Neuronal stem cell (in vitro differentiated cells): ENCODE results near the gene MGAT1.

Experiments used
- DNase-seq: peaks from one replicate; pipeline ENCODE4 v3.0.0-alpha.2; 2013; ENCODE audit warnings: low spot score
- H2AFZ ChIP-seq: one replicate; pipeline ENCODE4 v1.6.1; 2013; ENCODE audit warnings: mild to moderate bottlenecking, low read length, inconsistent platforms
- H2AK5ac ChIP-seq: 2 replicates; pipeline ENCODE4 v1.6.1; 2013; ENCODE audit warnings: low read depth, mild to moderate bottlenecking, inconsistent platforms, low read length, moderate library complexity, mixed read lengths
- H2BK120ac ChIP-seq: 2 replicates; pipeline ENCODE4 v1.6.1; 2013; ENCODE audit warnings: low read depth, mild to moderate bottlenecking, inconsistent platforms, low read length, moderate library complexity, mixed read lengths
- H2BK12ac ChIP-seq: one replicate; pipeline ENCODE4 v1.6.1; 2013; ENCODE audit warnings: low read length, inconsistent platforms
- H2BK15ac ChIP-seq: 2 replicates; pipeline ENCODE4 v1.6.1; 2013; ENCODE audit warnings: mild to moderate bottlenecking, low read length, inconsistent platforms, mixed read lengths
- H2BK5ac ChIP-seq: one replicate; pipeline ENCODE4 v1.6.1; 2013; ENCODE audit warnings: inconsistent platforms, mild to moderate bottlenecking, low read length, moderate library complexity
- H3K14ac ChIP-seq: one replicate; pipeline ENCODE4 v1.6.1; 2013; ENCODE audit warnings: low read length, inconsistent platforms
- H3K18ac ChIP-seq: 2 replicates; pipeline ENCODE4 v1.6.1; 2013; ENCODE audit warnings: low read length, inconsistent platforms
- H3K23ac ChIP-seq: 2 replicates; pipeline ENCODE4 v1.6.1; 2013; ENCODE audit warnings: low read depth, mild to moderate bottlenecking, mixed read lengths, low read length, inconsistent platforms; ENCODE audit not compliant: poor library complexity
- H3K27ac ChIP-seq: replicated peaks from 3 replicates; pipeline ENCODE4 v1.5.1; 2013; ENCODE audit warnings: low read length, inconsistent platforms
- H3K27me3 ChIP-seq, 3 experiments: 2 replicates each; pipeline ENCODE4 v1.6.1; 2013; ENCODE audit warnings: low read length in 3 of 3, mild to moderate bottlenecking in 2 of 3, inconsistent platforms in 1 of 3, low read depth in 1 of 3, mixed read lengths in 1 of 3, moderate library complexity in 1 of 3; ENCODE audit not compliant: control insufficient read depth in 3 of 3, insufficient read depth in 3 of 3
- H3K36me3 ChIP-seq, 2 donors: replicated peaks in 1 of 2; 2 replicates each; pipeline ENCODE4 v1.6.1; 2013; ENCODE audit warnings: low read length in 2 of 2; ENCODE audit not compliant: control insufficient read depth in 2 of 2, insufficient read depth in 2 of 2
- H3K4ac ChIP-seq: 2 replicates; pipeline ENCODE4 v1.6.1; 2013; ENCODE audit warnings: inconsistent platforms, mild to moderate bottlenecking, low read length, moderate library complexity
- H3K4me1 ChIP-seq, 2 donors: 1 replicate in 1 of 2; 2 replicates in 1 of 2; pipeline ENCODE4 v1.6.1; 2013; ENCODE audit warnings: low read length in 2 of 2, low read depth in 1 of 2; ENCODE audit not compliant: control insufficient read depth in 2 of 2, insufficient read depth in 1 of 2
- H3K4me2 ChIP-seq: one replicate; pipeline ENCODE4 v1.6.1; 2013; ENCODE audit warnings: mild to moderate bottlenecking, low read length, inconsistent platforms; ENCODE audit not compliant: insufficient read depth, poor library complexity, severe bottlenecking
- H3K4me3 ChIP-seq, 2 donors: 2 replicates each; pipeline ENCODE4 v1.5.1; 2013; ENCODE audit warnings: low read length in 2 of 2, mild to moderate bottlenecking in 2 of 2, inconsistent platforms in 1 of 2, moderate library complexity in 1 of 2
- H3K79me1 ChIP-seq: one replicate; pipeline ENCODE4 v1.6.1; 2013; ENCODE audit warnings: low read depth, mild to moderate bottlenecking, inconsistent platforms, low read length, moderate library complexity
- H3K9ac ChIP-seq: one replicate; pipeline ENCODE4 v1.6.1; 2013; ENCODE audit warnings: mild to moderate bottlenecking, low read depth, low read length, inconsistent platforms; ENCODE audit not compliant: poor library complexity
- H3K9me3 ChIP-seq, 2 donors: replicated peaks in 1 of 2; 2 replicates each; pipeline versions ENCODE3 to v1.6.1; 2013; ENCODE audit warnings: low read length in 2 of 2, mild to moderate bottlenecking in 2 of 2, inconsistent platforms in 1 of 2, low read depth in 1 of 2, mixed read lengths in 1 of 2, moderate library complexity in 1 of 2; ENCODE audit not compliant: control insufficient read depth in 2 of 2, insufficient read depth in 1 of 2
- H4K8ac ChIP-seq: one replicate; pipeline ENCODE4 v1.6.1; 2013; ENCODE audit warnings: low read depth, mild to moderate bottlenecking, inconsistent platforms, low read length, moderate library complexity
- H4K91ac ChIP-seq: one replicate; pipeline ENCODE4 v1.6.1; 2013; ENCODE audit warnings: low read length, low read depth, mild to moderate bottlenecking, inconsistent platforms; ENCODE audit not compliant: poor library complexity
- WGBS, 2 donors: extraction: QIAGEN DNeasy Blood & Tissue Kit; methylation state at CpG; one replicate each; pipeline ENCODE4 v1.1.7; 2013; ENCODE audit warnings: missing lambda C conversion rate in 2 of 2, mixed read lengths in 1 of 2; ENCODE audit not compliant: insufficient read length in 2 of 2, insufficient replicate concordance in 1 of 2; ENCODE audit errors: extremely low coverage in 2 of 2; 5-methylcytosine and 5-hydroxymethylcytosine counted together

Gene MGAT1

GRCh38 chr5:180779985-180780610, 22.5 kb downstream of the MGAT1 start:
- H3K4me2 ChIP-seq = no peak overlapping the region
- no CpG with 5 or more reads among the region's 10 CpGs for WGBS, 2 donors

DNA sequence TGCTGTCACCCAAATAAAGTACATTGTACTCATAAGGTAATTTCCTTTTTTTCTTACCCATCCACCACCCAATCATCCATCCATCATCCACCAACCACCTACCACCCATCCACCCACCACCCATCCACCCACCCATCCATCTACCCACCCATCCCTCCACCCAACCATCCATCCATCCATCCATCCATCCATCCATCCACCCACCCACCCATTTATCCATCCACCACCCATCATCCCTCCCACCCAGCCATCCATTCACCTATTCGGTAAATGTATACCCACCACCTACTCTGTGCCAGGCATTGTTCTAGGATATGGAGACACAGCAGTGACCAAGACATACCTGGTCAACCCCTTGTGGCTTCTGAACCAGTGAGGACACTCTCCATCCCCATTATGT, 25.1 kb downstream of the MGAT1 start:
- no peak overlapping the region for H4K8ac ChIP-seq
- H3K9ac ChIP-seq = no peak overlapping the region
- H3K23ac ChIP-seq = no peak overlapping the region
- H3K18ac ChIP-seq = no peak overlapping the region
- no CpG with 5 or more reads among the region's 1 CpG for WGBS, 2 donors
- DNase-seq = no peak
- H3K4me3 ChIP-seq = no peak overlapping the region
- no peaks in the 10 kb centered on the region for H3K36me3 ChIP-seq
- no peak overlapping the region for H3K4ac ChIP-seq
- H3K4me1 ChIP-seq = no peaks in the 10 kb centered on the region
- no peak overlapping the region for H3K27ac ChIP-seq
- H2BK12ac ChIP-seq = no peak overlapping the region
- H3K9me3 ChIP-seq = peaks cover 0 to 2% of the 10 kb centered on the region in 2 donors
- H3K14ac ChIP-seq = no peak overlapping the region
- H4K91ac ChIP-seq = no peak overlapping the region
- H2AFZ ChIP-seq = no peak overlapping the region
- H3K27me3 ChIP-seq = peaks cover 0 to 6% (median 0%) of the 10 kb centered on the region in 3 experiments
- H3K4me2 ChIP-seq = no peak overlapping the region
- H2BK5ac ChIP-seq = no peak overlapping the region
- no peaks in the 10 kb centered on the region for H3K79me1 ChIP-seq
- H2AK5ac ChIP-seq = no peak overlapping the region
- H2BK15ac ChIP-seq = no peak overlapping the region
- H2BK120ac ChIP-seq = no peak overlapping the region

More at GRCh38 chr5:180779985-180780610, 22.5 kb downstream of the MGAT1 start:
- H2BK5ac ChIP-seq = no peak overlapping the region
- H3K9me3 ChIP-seq = no peaks in the 10 kb centered on the region
- no peaks in the 10 kb centered on the region for H3K36me3 ChIP-seq
- no peak overlapping the region for H3K4ac ChIP-seq
- H3K4me1 ChIP-seq = peaks cover under 1 to 1% of the 10 kb centered on the region in 2 donors
- H3K4me3 ChIP-seq = no peak overlapping the region
- no peak overlapping the region for H2BK15ac ChIP-seq
- H4K8ac ChIP-seq = no peak overlapping the region
- H2AK5ac ChIP-seq = no peak overlapping the region
- no peak overlapping the region for H3K14ac ChIP-seq
- no peak overlapping the region for H3K27ac ChIP-seq
- no peak overlapping the region for H2AFZ ChIP-seq
- H2BK12ac ChIP-seq = no peak overlapping the region
- H3K27me3 ChIP-seq = peaks cover 0 to 1% (median 0%) of the 10 kb centered on the region in 3 experiments
- no peak overlapping the region for H3K23ac ChIP-seq
- H2BK120ac ChIP-seq = no peak overlapping the region
- no peak overlapping the region for H3K9ac ChIP-seq
- no peak overlapping the region for H3K18ac ChIP-seq
- no peaks in the 10 kb centered on the region for H3K79me1 ChIP-seq
- no peak overlapping the region for H4K91ac ChIP-seq
- DNase-seq = no peak

GRCh38 chr5:180776376-180776775, 26.2 kb downstream of the MGAT1 start:
- H3K27me3 ChIP-seq = peaks cover 0 to 6% (median 0%) of the 10 kb centered on the region in 3 experiments
- no peak for DNase-seq
- no peak overlapping the region for H4K8ac ChIP-seq
- no peak overlapping the region for H2BK120ac ChIP-seq
- peaks cover 2 to 6% of the 10 kb centered on the region in 2 donors for H3K9me3 ChIP-seq
- H4K91ac ChIP-seq = no peak overlapping the region
- H3K23ac ChIP-seq = no peak overlapping the region
- no peak overlapping the region for H3K18ac ChIP-seq
- no peak overlapping the region for H3K14ac ChIP-seq
- H3K9ac ChIP-seq = no peak overlapping the region
- H3K79me1 ChIP-seq = no peaks in the 10 kb centered on the region
- no peak overlapping the region for H2AK5ac ChIP-seq
- no peaks in the 10 kb centered on the region for H3K36me3 ChIP-seq
- no peak overlapping the region for H2BK15ac ChIP-seq
- no peak overlapping the region for H3K4me3 ChIP-seq
- no peak overlapping the region for H2AFZ ChIP-seq
- H3K27ac ChIP-seq = no peak overlapping the region
- no CpG with 5 or more reads among the region's 1 CpG for WGBS, 2 donors
- no peak overlapping the region for H3K4me2 ChIP-seq
- no peak overlapping the region for H2BK12ac ChIP-seq
- no peaks in the 10 kb centered on the region for H3K4me1 ChIP-seq
- no peak overlapping the region for H2BK5ac ChIP-seq
- H3K4ac ChIP-seq = no peak overlapping the region

- Histone ChIP-seq H2AK5ac (no peak overlapping the region), H3K4me1 (no peaks in the 10 kb centered on the region), H3K4me2 (no peak overlapping the region), H3K4me3 (no peak overlapping the region), H3K9me3 (peaks cover 2 to 6% of the 10 kb centered on the region in 2 donors), H2BK5ac (no peak overlapping the region), H3K27ac (no peak overlapping the region), H3K27me3 (peaks cover 0 to 6% (median 0%) of the 10 kb centered on the region in 3 experiments), H2BK12ac (no peak overlapping the region), H3K79me1 (no peaks in the 10 kb centered on the region), H4K8ac (no peak overlapping the region), H3K14ac (no peak overlapping the region), H3K18ac (no peak overlapping the region), H3K4ac (no peak overlapping the region), H2BK120ac (no peak overlapping the region), H2BK15ac (no peak overlapping the region), H4K91ac (no peak overlapping the region), H3K36me3 (no peaks in the 10 kb centered on the region), H3K9ac (no peak overlapping the region), H3K23ac (no peak overlapping the region), H2AFZ (no peak overlapping the region)
- no peak for DNase-seq
- no CpG with 5 or more reads among the region's 7 CpGs for WGBS, 2 donors
Measured at GRCh38 chr5:180775624-180776023, 27.0 kb downstream of the MGAT1 start.
